Neuronal stem cell (in vitro differentiated cells): ENCODE results near the gene KRT6C.
A peak's percentile ranks its signal among the peaks of the same experiment; 100 is the strongest.

Experiments used
- DNase-seq: peaks from one replicate; pipeline ENCODE4 v3.0.0-alpha.2; 2013; ENCODE audit warnings: low spot score
- H2AFZ ChIP-seq: one replicate; pipeline ENCODE4 v1.6.1; 2013; ENCODE audit warnings: mild to moderate bottlenecking, low read length, inconsistent platforms
- H2AK5ac ChIP-seq: 2 replicates; pipeline ENCODE4 v1.6.1; 2013; ENCODE audit warnings: low read depth, mild to moderate bottlenecking, inconsistent platforms, low read length, moderate library complexity, mixed read lengths
- H2BK120ac ChIP-seq: 2 replicates; pipeline ENCODE4 v1.6.1; 2013; ENCODE audit warnings: low read depth, mild to moderate bottlenecking, inconsistent platforms, low read length, moderate library complexity, mixed read lengths
- H2BK12ac ChIP-seq: one replicate; pipeline ENCODE4 v1.6.1; 2013; ENCODE audit warnings: low read length, inconsistent platforms
- H2BK15ac ChIP-seq: 2 replicates; pipeline ENCODE4 v1.6.1; 2013; ENCODE audit warnings: mild to moderate bottlenecking, low read length, inconsistent platforms, mixed read lengths
- H2BK5ac ChIP-seq: one replicate; pipeline ENCODE4 v1.6.1; 2013; ENCODE audit warnings: inconsistent platforms, mild to moderate bottlenecking, low read length, moderate library complexity
- H3K14ac ChIP-seq: one replicate; pipeline ENCODE4 v1.6.1; 2013; ENCODE audit warnings: low read length, inconsistent platforms
- H3K18ac ChIP-seq: 2 replicates; pipeline ENCODE4 v1.6.1; 2013; ENCODE audit warnings: low read length, inconsistent platforms
- H3K23ac ChIP-seq: 2 replicates; pipeline ENCODE4 v1.6.1; 2013; ENCODE audit warnings: low read depth, mild to moderate bottlenecking, mixed read lengths, low read length, inconsistent platforms; ENCODE audit not compliant: poor library complexity
- H3K27ac ChIP-seq: replicated peaks from 3 replicates; pipeline ENCODE4 v1.5.1; 2013; ENCODE audit warnings: low read length, inconsistent platforms
- H3K27me3 ChIP-seq, 3 experiments: 2 replicates each; pipeline ENCODE4 v1.6.1; 2013; ENCODE audit warnings: low read length in 3 of 3, mild to moderate bottlenecking in 2 of 3, inconsistent platforms in 1 of 3, low read depth in 1 of 3, mixed read lengths in 1 of 3, moderate library complexity in 1 of 3; ENCODE audit not compliant: control insufficient read depth in 3 of 3, insufficient read depth in 3 of 3
- H3K36me3 ChIP-seq, 2 donors: replicated peaks in 1 of 2; 2 replicates each; pipeline ENCODE4 v1.6.1; 2013; ENCODE audit warnings: low read length in 2 of 2; ENCODE audit not compliant: control insufficient read depth in 2 of 2, insufficient read depth in 2 of 2
- H3K4ac ChIP-seq: 2 replicates; pipeline ENCODE4 v1.6.1; 2013; ENCODE audit warnings: inconsistent platforms, mild to moderate bottlenecking, low read length, moderate library complexity
- H3K4me1 ChIP-seq, 2 donors: 1 replicate in 1 of 2; 2 replicates in 1 of 2; pipeline ENCODE4 v1.6.1; 2013; ENCODE audit warnings: low read length in 2 of 2, low read depth in 1 of 2; ENCODE audit not compliant: control insufficient read depth in 2 of 2, insufficient read depth in 1 of 2
- H3K4me2 ChIP-seq: one replicate; pipeline ENCODE4 v1.6.1; 2013; ENCODE audit warnings: mild to moderate bottlenecking, low read length, inconsistent platforms; ENCODE audit not compliant: insufficient read depth, poor library complexity, severe bottlenecking
- H3K4me3 ChIP-seq, 2 donors: 2 replicates each; pipeline ENCODE4 v1.5.1; 2013; ENCODE audit warnings: low read length in 2 of 2, mild to moderate bottlenecking in 2 of 2, inconsistent platforms in 1 of 2, moderate library complexity in 1 of 2
- H3K79me1 ChIP-seq: one replicate; pipeline ENCODE4 v1.6.1; 2013; ENCODE audit warnings: low read depth, mild to moderate bottlenecking, inconsistent platforms, low read length, moderate library complexity
- H3K9ac ChIP-seq: one replicate; pipeline ENCODE4 v1.6.1; 2013; ENCODE audit warnings: mild to moderate bottlenecking, low read depth, low read length, inconsistent platforms; ENCODE audit not compliant: poor library complexity
- H3K9me3 ChIP-seq, 2 donors: replicated peaks in 1 of 2; 2 replicates each; pipeline versions ENCODE3 to v1.6.1; 2013; ENCODE audit warnings: low read length in 2 of 2, mild to moderate bottlenecking in 2 of 2, inconsistent platforms in 1 of 2, low read depth in 1 of 2, mixed read lengths in 1 of 2, moderate library complexity in 1 of 2; ENCODE audit not compliant: control insufficient read depth in 2 of 2, insufficient read depth in 1 of 2
- H4K8ac ChIP-seq: one replicate; pipeline ENCODE4 v1.6.1; 2013; ENCODE audit warnings: low read depth, mild to moderate bottlenecking, inconsistent platforms, low read length, moderate library complexity
- H4K91ac ChIP-seq: one replicate; pipeline ENCODE4 v1.6.1; 2013; ENCODE audit warnings: low read length, low read depth, mild to moderate bottlenecking, inconsistent platforms; ENCODE audit not compliant: poor library complexity
- WGBS, 2 donors: extraction: QIAGEN DNeasy Blood & Tissue Kit; methylation state at CpG; one replicate each; pipeline ENCODE4 v1.1.7; 2013; ENCODE audit warnings: missing lambda C conversion rate in 2 of 2, mixed read lengths in 1 of 2; ENCODE audit not compliant: insufficient read length in 2 of 2, insufficient replicate concordance in 1 of 2; ENCODE audit errors: extremely low coverage in 2 of 2; 5-methylcytosine and 5-hydroxymethylcytosine counted together

KRT6C gene

DNA sequence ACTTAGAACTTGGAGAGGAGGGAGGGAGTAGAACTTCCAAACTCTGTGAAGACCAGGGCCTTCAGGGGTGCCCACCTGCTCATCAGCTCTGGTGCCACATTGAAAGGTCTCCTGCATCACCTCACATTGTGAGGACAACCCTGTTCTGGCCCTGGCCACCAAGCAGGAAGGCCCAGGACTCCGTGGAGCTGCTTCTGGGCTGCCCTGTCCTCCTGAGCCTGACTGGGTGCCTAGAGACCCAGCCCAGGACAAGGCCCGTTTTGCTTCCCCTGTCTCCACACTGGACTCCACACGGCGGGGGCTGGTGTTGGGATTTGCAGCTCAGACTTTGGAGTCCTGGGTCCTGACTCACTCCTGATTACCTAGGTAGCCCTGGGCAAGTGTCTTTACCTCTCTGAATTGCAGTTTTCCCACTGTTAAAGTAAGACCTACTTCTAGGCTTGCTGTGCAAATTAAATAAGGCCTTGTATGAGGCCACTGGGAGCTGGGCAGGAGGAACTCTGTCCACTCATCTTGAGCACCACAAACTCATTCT, 55.0 kb downstream of the KRT6C start:
- Histone ChIP-seq H2AFZ (no peak overlapping the region), H2BK15ac (no peak overlapping the region), H4K8ac (no peak overlapping the region), H3K23ac (peak overlapping the region; percentile 34), H3K18ac (no peak overlapping the region), H3K27ac (no peak overlapping the region), H3K4me2 (no peak overlapping the region), H3K9me3 (no peaks in the 10 kb centered on the region), H3K4me1 (peaks cover 0 to 17% of the 10 kb centered on the region in 2 donors), H3K4me3 (no peak overlapping the region), H2BK5ac (no peak overlapping the region), H2BK12ac (no peak overlapping the region), H3K27me3 (peaks cover 0 to 7% (median 0%) of the 10 kb centered on the region in 3 experiments), H3K79me1 (no peaks in the 10 kb centered on the region), H3K9ac (no peak overlapping the region), H4K91ac (no peak overlapping the region), H3K4ac (no peak overlapping the region), H2BK120ac (no peak overlapping the region), H3K36me3 (no peaks in the 10 kb centered on the region), H3K14ac (no peak overlapping the region), H2AK5ac (peak overlapping the region; percentile 22)
- DNase-seq, result no peak
- no CpG with 5 or more reads among the region's 4 CpGs for WGBS, 2 donors
